Left forelimb (tissue), 1 donor: ENCODE measurements around the gene SLC10A1.
"Not testable (repeated sequence)": the region's sequence is repeated elsewhere in the genome, so short reads cannot be mapped to it uniquely, and the experiment has no call there.

ENCODE experiments used
- DNase-seq: peaks from one replicate; pipeline ENCODE4 v3.0.0-alpha.2; 2018; ENCODE audit warnings: low spot score

SLC10A1 gene

GRCh38 chr14:69796797-69797500 lies at the start of gene SLC10A1:
Gene SLC10A1 (minus strand): TSS chr14:69797241. CDS start chr14:69797155, 86 bp downstream.
- no peak for DNase-seq

DNA sequence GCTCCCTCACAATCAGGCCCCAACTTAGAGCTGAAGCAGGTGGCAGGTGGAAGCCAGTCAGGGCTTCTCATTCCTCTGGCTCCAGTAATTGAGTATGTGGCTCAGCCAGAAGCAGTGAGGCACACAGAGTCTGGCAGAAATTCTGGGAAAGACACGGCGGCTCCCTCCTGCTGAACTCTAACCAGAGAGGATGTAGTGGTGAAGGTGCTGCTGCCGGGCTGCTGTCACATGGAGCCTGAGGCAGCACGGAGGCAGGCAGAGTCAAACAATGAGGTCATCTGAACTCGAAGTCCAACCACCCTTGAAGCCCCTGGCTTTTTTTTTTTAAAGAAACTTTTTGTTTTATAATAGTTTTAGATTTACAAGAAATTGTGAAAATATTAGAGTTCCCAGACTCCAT lies 48.7 kb upstream of the SLC10A1 start:
- no peak for DNase-seq

GRCh38 chr14:69845050-69845581 lies 48.1 kb upstream of the SLC10A1 start:
- no peak for DNase-seq

GRCh38 chr14:69844171-69844570 lies 47.1 kb upstream of the SLC10A1 start:
- no peak for DNase-seq

GRCh38 chr14:69842686-69843420 lies 45.8 kb upstream of the SLC10A1 start:
- DNase-seq: no peak

DNA sequence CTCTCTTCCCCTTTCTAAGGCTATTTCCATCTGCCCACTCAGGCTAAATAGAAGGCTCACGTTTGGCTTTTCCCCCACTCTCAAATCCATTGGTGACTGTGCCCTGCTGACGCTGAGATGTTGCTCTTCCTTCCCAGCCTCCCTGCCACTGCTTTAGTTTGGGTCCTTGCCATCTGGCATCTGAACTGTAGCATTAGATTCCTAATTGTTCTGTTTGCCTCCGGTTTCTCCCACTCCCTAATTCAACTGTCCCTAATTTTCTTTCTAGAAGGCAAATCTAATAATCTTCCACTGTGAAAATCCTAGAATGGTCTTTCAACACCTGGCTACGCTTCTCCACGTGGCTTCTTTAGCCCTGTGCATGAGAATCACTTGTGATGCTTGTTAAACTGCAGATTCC lies 44.6 kb upstream of the SLC10A1 start:
- no peak for DNase-seq

- no peak for DNase-seq
Measured at GRCh38 chr14:69839661-69840060, 42.6 kb upstream of the SLC10A1 start.

- DNase-seq: no peak
Measured at GRCh38 chr14:69838881-69839416, 41.9 kb upstream of the SLC10A1 start.

DNA sequence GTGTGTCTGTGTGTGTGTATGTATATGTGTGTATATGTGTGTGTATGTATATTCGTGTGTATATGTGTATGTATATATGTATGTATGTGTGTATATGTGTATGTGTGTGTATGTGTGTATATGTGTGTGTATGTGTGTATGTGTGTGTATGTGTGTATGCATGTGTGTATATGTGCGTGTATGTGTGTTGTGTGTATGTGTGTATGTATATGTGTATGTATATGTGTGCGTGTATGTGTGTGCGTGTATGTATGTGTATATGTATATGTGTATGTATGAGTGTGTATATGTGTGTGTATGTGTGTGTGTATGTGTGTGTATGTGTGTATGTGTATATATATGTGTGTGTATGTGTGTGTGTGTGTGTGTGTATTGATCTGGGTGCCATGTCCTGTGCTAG lies 31.8 kb upstream of the SLC10A1 start:
- no peak for DNase-seq

DNA sequence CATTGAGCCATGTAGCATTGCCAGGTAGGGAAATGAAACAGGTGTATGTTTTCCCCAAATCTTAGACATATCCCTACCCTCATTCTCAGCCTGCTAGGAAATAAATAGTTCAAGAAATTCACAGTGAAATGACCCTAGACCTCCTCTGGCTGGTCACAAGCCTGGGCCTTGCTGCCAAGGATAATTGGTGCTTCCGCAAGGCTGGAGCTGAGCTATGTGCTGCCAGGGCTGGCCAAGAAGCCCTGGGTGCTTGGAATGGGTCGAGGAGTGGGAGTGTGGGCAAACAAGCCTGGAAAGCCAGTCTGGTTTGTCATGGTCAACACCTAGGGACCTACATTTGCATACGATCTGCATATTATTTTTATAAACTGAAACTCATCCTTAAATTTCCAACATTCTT lies 31.3 kb upstream of the SLC10A1 start:
- no peak for DNase-seq

DNA sequence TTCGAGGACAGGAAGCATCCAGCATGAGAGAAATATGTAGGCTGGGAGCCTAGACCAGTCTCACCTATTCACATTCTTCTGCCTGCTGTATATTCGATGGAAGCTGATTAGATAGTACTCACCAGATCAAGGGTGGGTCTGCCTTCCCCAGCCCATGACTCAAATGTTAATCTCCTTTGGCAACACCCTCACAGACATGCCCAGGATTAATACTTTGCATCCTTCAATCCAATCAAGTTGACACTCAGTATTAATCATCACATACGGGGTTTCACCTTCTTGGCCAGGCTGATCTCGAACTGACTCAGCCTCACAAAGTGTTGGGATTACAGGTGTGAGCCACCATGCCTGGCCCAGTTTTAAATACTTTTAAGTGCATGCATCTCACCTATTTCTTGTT lies 30.5 kb upstream of the SLC10A1 start:
- DNase-seq: no peak

- DNase-seq: no peak
Measured at GRCh38 chr14:69822456-69822855, 25.4 kb upstream of the SLC10A1 start.

DNA sequence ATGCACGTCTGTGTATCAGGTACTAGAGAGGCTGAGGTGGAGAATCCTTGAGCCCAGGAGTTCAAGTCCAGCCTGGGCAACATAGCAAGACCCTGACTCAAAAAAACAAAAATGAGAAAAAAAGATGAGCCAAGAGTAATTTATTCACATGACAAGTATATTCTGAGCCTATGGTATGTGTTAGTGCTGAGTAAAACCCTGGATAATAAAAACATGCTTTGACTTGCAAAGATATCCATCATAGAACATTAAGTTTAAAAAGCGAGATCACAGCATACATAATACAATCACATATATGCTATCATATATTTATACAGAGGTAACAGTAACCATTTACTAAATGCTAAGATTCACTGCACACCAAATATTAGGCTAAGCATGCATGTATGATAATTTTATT lies 23.9 kb upstream of the SLC10A1 start:
- DNase-seq: no peak

- no peak for DNase-seq
Measured at GRCh38 chr14:69819607-69820006, 22.6 kb upstream of the SLC10A1 start.

- no peak for DNase-seq
Measured at GRCh38 chr14:69818758-69819191, 21.7 kb upstream of the SLC10A1 start.

DNA sequence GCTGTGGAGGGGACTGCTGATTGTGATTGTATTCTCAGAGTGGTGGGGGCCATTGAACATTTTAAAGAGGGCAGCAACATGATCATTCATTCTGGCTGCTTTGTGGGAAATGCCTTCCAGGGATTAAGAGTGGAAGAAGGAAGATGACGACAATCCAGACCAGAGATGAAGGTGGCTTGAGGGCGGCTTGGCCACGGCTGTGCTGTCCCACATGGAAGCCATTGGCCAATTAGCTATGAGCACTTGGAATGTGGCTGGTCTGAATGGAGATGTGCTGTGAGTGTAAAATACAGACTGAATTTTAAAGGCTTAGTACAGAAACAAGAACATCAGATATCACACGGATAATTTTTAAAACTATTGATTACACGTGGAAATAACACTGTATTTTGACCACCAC lies 19.2 kb upstream of the SLC10A1 start:
- no peak for DNase-seq

DNA sequence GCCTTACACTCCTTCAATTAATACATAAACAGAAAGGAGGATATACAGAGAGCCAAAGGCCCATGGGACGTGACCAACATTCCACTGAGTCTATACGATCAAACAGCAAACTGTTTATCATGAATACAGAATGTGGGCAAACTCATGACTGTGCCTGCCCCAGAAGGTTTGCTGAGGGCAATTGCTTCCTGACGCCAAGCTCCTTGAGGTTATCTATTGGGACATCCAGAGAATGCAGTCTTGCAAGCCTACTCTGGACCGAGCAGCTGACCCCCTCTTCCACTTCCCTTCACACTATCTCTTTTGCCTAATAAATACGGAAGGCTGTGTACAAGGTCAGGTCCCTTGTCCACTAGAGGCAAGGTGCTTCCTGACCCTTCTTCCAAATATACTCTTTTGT lies 18.5 kb upstream of the SLC10A1 start:
- no peak for DNase-seq

DNA sequence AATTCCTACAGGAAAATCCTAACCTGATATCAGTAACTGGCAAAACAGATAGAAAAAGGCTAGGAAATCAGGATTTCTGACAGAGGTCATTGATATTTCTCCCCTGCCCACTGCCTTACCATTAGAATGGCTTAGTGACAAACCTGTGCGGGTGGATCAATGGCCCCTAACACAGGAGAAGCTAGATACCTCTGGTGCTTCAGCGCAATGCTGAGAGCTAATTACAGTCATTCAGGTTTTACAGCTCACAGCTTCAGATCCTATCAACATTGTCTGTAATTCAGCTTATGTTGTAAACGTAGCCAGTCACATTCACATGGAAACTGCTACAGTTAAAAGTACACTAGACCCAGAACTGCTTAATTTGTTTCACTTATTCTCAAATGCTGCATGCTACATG lies 17.4 kb upstream of the SLC10A1 start:
- no peak for DNase-seq

GRCh38 chr14:69813346-69813745 lies 16.3 kb upstream of the SLC10A1 start:
- DNase-seq: not testable (repeated sequence)

- DNase-seq: no peak
Measured at GRCh38 chr14:69812711-69813110, 15.7 kb upstream of the SLC10A1 start.

DNA sequence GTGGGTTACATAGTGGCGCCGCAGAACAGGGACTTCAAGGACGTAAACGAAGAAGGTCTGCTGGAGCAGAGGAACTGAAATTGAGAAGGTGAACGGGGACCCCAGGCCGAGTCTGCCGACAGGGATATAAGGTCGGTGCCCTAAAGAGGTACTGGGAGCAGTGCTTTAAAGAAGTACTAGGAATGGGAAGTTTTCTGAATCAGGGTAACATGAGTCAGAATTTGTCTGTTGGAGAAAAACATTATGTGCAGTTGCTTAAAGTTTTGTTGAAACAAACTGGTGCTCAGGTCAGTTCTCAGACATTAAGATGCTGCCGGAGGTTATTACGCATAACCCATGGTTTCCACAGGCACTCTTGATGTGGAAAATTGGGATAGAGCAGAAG lies 14.8 kb upstream of the SLC10A1 start:
- DNase-seq: no peak

DNA sequence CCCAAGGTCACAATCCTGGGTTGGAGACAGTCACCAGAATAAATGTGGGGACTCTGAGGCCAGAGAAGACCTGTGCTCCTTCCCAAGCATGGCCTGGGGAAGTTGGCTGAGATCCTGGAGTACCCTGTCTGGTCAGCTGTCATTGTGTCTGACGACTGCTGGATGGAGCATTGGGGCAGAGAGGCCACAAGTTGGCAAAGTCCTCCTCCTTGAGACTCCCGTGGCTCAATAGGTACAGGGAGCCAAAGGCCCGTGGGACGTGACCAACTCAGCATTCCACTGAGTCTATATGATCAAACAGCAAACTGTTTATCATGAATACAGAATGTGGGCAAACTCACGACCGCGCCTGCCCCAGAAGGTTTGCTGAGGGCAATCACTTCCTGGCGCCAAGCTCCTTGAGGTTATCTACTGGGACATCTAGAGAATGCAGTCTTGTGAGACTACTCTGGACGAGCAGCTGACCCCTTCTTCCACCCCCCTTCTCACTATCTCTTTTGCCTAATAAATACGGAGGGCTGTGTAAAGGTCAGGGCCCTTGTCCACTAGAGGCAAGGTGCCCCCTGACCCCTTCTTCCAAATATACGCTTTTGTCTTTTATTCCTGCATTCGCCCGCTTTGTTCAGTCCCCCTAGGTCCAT lies 14.3 kb upstream of the SLC10A1 start:
- no peak for DNase-seq
